GM12878 (cell line): Measurements from ENCODE around the gene POLN.

Experiments used
- NFYA ChIP-seq: IDR thresholded peaks from 2 replicates; pipeline ENCODE4 v1.6.1; 2011; ENCODE audit warnings: low read depth, mild to moderate bottlenecking, low read length, improper control_type of control experiment, borderline replicate concordance
- TF ChIP-seq, protein P1 (sequence below): IDR thresholded peaks from 2 replicates; pipeline ENCODE4 v1.6.1; 2011; ENCODE audit warnings: low read depth, low read length, improper control_type of control experiment, borderline replicate concordance

DNA sequence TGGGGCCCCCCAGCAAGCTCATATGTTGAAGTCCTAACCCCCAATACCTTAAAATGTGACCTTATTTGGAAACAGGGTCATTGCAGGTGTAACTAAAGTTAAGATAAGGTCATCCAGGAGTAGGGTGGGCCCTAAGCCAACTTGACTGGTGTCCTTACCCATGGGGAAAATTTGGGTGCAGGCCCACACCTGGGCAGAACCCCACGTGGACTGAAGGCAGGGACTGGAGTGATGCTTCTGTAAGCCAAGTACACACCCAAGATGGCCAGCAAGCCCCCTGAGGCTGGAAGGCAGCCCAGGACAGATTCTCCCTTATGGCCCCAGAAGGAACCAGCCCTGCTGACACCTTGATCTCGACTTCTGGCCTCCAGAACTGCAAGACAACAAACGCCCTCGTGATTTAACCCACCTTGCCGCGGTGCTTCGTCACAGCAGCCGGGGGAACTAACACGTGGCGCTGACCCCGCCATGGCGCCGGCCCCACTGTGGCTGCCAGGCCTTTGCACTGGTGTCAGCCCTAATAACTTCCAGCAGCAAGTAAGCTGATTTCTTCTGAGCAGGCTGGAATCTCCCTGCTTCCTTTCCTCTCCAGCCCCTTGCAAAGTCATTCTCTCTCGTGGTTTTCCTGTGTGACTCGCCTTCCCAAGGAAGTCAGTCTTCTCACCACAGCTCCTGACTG is 43.2 kb upstream of the POLN start:
- TF ChIP-seq, protein P1, sequence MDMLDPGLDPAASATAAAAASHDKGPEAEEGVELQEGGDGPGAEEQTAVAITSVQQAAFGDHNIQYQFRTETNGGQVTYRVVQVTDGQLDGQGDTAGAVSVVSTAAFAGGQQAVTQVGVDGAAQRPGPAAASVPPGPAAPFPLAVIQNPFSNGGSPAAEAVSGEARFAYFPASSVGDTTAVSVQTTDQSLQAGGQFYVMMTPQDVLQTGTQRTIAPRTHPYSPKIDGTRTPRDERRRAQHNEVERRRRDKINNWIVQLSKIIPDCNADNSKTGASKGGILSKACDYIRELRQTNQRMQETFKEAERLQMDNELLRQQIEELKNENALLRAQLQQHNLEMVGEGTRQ = no peak
- no peak for TF ChIP-seq NFYA
